NCI-H1436 treated with DMSO at 0.1 percent for 48 hours (cell line): ENCODE measurements around the gene EHD4.

Source experiments
- DNase-seq: peaks from one replicate; lab custom pipeline; 2025; lab: John Stamatoyannopoulos, UW

EHD4 gene

DNA sequence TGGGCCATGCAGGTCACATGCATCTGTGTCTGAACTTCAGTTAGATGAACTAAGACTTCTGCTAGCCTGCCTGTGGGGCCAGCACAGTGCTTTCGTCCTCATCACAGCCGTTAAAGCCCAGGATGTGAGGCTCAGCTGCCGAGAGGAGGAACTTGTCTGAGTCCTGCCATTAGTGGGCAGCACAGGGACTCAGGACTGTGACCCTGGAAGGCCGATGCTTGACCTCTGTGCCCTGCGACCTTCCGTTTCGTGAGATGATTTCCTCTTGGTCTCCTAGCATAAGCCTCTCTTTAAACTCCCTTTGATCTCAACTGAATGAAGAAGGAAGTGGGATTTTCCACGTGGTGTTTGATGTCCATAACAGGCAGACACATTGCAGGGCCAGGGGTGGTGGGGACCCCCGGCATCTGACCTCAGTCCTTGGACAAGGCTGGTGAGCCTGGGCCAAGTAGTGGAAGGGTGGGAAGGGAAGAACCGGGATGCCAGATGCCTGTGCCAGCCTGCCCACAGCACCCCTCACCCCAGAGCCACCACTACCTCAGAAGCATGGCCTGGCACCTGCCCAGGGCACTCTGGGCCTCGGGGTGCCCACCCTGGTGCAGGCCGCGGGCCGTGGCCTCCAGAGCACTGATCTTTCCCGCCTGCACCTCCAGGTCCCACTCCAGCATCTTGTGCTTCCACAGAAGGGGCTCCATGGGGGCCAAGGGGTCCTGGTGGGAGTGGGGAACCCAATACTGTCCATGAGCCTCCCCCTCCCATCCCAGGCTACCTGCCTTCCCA lies 112.1 kb downstream of the EHD4 start:
- no peak for DNase-seq

GRCh38 chr15:41858756-41859155 lies 113.6 kb downstream of the EHD4 start:
- no peak for DNase-seq

- no peak for DNase-seq
Measured at GRCh38 chr15:41857316-41857715, 115.0 kb downstream of the EHD4 start.

- no peak for DNase-seq
Measured at GRCh38 chr15:41856716-41857115, 115.6 kb downstream of the EHD4 start.

GRCh38 chr15:41856262-41856661 lies 116.1 kb downstream of the EHD4 start:
- DNase-seq, result no peak

DNA sequence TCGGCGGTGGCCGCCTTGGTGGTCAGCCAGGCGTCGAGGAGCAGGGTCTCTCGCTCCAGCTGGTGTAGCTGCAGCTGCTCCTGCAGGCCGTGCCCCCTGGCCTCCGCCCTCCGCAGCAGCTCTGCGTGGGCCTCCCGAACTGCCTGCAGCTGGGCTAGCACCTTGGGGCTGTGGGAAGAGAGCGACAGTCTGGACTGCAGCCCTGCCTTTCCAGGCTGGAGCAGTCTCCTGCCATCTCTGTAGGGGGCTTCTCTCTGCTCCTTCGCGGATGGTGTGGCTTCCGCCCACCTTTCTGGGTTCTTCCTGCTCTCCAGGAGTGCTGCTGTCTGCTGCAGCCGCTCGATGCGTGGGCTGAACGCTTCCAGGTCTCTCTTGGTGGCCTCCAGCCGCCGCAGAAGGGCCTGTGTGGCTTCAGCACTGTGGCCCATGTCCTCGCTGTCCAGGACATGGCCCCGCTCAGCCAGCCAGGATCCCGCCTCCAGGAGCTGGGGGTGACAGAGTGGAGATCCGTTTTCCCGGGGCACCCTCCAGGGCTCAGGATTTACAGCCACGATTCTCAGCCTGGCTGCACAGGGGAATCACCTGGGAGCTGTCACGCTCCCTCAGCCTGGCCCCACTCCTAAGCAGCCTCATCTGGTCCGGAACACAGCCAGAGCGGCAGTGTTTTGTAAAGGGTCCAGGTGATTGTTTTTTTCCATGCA lies 116.9 kb downstream of the EHD4 start:
- DNase-seq, result no peak

DNA sequence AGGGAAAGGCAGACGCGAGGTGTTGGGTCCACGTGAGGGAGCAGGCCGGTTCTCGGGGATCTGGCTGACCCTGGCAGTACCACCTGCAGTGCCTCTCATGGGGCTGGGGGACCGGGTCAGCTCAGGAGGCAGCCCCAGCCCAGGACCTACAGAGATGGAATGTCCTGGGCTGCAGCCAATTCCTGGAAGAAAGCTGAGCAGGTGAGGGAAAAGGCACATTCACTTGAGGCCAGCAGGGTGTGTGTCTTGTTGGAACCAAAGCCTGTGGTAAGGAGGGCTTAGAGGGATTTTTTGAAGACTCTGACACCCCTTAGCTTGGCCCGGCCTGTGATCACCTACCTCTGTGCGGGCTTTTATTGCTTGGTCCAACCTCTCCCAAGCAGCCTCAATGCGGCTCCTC lies 117.9 kb downstream of the EHD4 start:
- DNase-seq, result no peak

DNA sequence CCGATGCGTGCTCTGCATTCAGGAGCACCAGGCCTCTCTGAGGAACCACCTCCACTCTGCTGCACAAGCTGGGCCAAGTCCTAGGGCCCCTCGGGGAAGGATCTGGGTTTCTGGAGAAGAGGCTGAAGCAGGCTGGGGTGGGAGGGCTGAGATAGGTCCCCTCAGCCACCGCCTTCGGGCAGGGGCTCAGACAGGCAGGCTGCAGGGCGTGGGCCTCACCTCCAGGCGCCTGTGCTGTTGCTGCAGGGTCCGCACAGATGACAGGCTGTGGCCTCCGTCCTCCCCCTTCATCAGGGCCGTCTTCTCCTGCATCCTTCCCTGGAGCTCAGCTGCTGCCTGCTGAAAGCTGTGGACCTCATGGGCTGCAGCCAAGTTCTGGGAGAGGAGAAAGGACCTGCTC lies 118.5 kb downstream of the EHD4 start:
- no peak for DNase-seq

DNA sequence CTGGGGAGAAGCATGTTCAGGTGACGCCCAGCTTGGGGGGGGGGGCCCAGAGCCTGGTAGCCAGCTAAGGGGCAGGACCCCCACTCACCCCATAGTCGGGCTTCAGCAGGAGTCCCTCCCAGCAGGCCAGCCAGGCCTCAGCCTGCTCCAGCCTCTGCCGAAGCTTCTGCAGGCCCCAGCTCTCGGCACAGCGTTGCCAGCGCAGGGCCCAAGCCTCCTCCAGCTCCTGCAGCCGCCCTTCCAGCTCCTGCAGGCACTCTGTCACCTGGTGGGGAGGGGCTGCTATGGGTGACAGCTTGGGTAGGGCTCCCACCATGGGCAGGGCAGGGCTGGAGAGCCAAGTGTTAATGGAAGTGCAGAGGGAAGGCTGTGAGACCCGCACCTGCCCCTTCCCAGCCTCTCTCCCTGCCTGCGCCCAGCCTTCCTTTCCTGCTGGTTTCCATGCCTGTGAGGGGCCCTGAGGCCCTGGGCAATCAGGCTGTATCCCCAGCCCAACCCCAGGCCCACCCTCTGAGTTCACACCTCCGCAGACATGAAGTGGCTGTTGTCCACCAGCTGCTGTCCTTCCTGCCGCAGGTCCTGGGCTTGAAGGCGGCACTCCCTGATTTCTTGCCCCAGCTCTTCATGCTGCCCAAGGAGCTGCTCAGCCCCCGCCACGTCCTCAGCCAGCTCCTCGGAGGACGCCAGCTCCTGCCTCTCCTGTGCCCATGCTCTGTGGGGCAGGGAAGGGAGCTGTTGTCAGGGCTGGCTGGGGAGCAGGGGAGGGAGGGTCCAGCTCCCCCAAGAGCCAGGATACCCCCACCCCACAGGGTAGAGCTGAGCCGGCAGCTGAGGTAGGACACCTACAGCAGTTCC lies 119.4 kb downstream of the EHD4 start:
- DNase-seq, result no peak

DNA sequence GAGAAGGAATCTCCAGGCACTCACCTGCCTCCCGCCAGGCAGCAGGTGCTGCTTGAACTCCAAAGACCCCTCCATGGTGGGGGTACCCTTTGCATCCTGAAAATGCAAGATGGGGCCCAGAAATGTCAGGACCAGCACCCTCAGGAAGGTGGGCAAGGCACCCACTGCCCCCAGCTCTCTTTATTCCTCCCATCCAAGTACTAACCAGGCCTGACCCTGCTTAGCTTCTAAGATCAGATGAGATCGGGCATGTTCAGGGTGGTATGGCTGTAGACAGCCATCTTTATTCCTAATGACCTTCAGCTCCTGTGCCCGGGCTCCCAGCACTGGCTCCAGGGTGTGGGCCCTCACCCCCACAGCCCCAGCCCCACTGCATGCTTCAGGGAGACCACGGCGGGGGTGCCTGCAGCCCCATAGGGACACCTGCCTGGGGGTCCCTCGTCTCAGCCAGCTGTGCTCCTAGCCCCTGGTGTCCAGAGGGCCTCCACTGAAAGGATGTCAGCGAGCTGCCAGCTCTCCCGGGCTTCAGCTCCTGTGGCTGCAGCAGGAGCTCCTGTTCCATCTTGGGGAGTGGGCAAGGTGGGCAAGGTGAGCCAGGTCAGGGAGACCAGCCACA lies 120.5 kb downstream of the EHD4 start:
- DNase-seq, result no peak

DNA sequence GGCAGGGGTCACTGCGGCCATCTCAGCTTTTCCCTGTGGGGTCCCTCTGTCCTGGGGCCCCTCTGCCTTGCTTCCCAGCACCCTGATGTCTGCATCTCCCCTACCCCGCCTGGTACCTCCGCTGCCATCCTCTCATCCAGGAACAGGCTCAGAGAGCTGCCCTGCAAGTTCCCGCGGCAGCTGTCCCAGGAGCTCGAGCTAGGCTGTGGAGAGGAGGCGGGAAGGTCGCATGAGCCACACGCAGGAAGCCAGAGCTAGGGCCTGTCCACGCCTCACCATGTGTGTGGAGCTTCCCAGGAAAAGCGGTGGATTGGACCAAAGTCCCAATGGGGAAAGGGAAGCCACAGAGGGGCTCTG lies 121.2 kb downstream of the EHD4 start:
- no peak for DNase-seq

DNA sequence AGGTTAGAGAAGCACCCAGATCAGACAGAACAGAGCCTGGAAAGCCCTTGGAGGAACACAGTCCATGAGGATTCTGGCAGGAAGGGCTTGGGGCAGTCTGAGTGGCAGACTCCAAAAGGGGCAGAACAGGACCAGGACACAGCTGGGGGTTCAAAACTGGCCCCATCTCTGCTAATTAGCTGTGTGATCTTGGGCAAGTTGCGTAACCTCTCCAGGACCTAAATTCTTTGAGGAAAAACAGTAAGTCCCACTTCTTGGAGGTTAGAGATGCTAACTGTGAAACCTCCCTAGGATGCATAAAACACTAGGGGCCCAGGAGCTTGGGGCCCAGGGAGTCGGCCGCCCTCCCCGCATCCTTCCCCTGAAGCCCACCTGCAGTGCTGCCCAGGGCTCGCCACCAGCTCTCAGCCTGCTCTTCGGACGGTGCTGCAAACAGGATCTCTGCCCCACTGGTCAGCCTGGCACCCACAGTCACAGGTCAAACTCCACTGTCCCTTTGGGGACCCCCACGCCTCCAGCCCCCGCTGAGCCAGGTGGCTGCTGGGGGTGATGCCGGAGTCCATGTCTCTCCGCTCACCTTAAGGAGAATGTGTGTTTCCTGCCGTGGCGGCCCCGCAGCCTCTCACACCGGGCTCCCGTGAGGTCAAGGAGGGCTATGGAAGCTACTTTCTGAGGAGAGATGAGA lies 121.7 kb downstream of the EHD4 start:
- DNase-seq, result no peak

DNA sequence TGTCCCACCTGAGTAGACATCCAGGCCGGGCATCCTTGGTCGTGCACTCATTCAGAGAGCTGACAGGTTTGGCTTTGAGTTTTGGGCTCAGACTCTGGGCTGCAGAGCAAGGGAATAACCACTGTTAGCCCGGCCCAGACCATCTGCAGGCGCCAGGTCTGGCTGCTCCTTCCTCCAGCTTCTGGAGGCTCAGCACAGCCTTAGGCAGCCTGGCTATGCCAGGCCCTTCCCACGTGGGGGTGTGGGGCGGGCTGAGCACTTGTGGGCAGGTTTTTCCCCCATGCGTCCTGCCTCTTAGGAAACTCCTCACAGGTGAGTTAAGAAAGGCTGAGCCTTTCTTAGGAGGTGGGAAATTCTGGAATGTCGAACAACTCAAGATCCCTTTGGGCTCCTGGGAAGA lies 122.5 kb downstream of the EHD4 start:
- no peak for DNase-seq

DNA sequence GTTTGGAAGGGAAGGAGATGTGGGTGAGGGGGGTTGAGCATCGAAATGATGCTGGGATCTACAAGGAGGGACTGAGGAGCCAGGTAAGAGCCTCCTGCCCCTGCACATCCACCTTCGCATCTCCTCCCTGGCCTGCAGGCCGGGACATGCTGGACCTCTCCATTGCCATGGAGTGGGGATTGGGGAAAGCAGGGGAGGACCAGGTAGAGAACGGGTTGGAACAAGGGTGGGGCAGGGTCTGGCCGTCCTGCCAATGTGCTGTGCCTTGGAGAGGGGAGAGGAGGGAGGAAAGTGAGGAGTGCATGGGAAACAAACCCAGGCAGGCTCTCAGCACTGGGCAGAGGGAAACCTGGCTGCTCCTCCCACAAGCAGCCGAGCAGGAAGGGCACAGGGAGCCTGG lies 123.2 kb downstream of the EHD4 start:
- DNase-seq, result no peak

GRCh38 chr15:41848631-41849030 lies 123.7 kb downstream of the EHD4 start:
- no peak for DNase-seq

- DNase-seq, result no peak
Measured at GRCh38 chr15:41847981-41848380, 124.4 kb downstream of the EHD4 start.

DNA sequence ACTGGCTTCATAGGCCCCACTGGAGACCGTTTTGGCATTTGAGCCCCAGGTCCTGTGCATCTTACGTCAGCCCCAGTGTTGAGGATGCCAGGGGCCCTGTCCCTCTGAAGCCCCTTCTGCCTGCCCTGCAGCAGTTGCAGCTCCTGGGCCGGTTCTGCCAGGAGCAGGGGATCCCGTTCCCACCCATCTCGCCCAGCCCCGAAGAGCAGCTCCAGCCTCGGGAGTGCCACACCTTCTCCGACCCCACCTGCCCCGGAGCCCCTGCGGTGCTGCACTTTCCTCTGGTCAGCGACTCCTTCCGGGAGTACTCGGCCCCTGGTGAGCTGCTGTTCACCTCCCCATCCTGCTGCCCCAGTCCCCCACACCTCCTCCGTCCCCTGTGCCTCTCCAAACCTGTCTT lies 125.2 kb downstream of the EHD4 start:
- no peak for DNase-seq
